ENCODE measurements around the gene AS3MT. TPM values are rescaled to one million over a fixed set of nuclear protein-coding genes. Genes with fewer than 3 reads are reported as not detected.
A peak's percentile ranks its signal among the peaks of the same experiment; 100 is the strongest.

The AS3MT gene
- polyA plus RNA-seq, 1 donor (not counting 4 experiments of a cell fraction or from before 2014, with no cell fraction given) = 2.0 TPM

- dilution Hi-C loops (cut with MboI; ENCODE audit: extremely low pct_ligation_motif_present, low sequenced_read_pairs) = no loop called here
- FAIRE-seq (no peak), DNase-seq (ENCODE audit: low read depth, low spot score) (peak; percentile 19)
- H3K27ac ChIP-seq (ENCODE audit: control insufficient read depth, insufficient read depth, low read length) = peak overlapping the region; percentile 78
- no peaks in the 10 kb centered on the region for H3K36me3 ChIP-seq (ENCODE audit: control insufficient read depth in 2 of 2, extremely low read depth in 1 of 2, insufficient read depth in 2 of 2, low read length in 2 of 2)
- no peaks in the 10 kb centered on the region for H3K9me3 ChIP-seq (ENCODE audit: control insufficient read depth, low read depth, low read length)
- peak overlapping the region; percentile 91 for H3K4me2 ChIP-seq (ENCODE audit: control insufficient read depth, extremely low read depth, insufficient read depth, low read depth, low read length)
- H3K9ac ChIP-seq (ENCODE audit: control insufficient read depth, extremely low read depth, insufficient read depth, low read length) = peak overlapping the region; percentile 77
- no peaks in the 10 kb centered on the region for H3K9me1 ChIP-seq (ENCODE audit: control insufficient read depth, extremely low read depth, insufficient read depth, low read length)
- H3K4me3 ChIP-seq (ENCODE audit: control insufficient read depth in 2 of 3, extremely low read depth in 1 of 3, insufficient read depth in 2 of 3, low read depth in 1 of 3, low read length in 3 of 3) = peak overlapping the region; percentile 63 to 82 (median 75)
- H3K79me2 ChIP-seq (ENCODE audit: control insufficient read depth, insufficient read depth, low read length) = peaks cover 2% of the 10 kb centered on the region
- peaks cover 12% of the 10 kb centered on the region for H3K4me1 ChIP-seq (ENCODE audit: control insufficient read depth, extremely low read depth, insufficient read depth, low read length)
- peak overlapping the region; percentile 87 for H2AFZ ChIP-seq (ENCODE audit: control insufficient read depth, low read length)
- H3K27me3 ChIP-seq (ENCODE audit: control insufficient read depth, extremely low read depth, insufficient read depth, low read length) = peaks cover under 1% of the 10 kb centered on the region
- no peaks in the 10 kb centered on the region for H4K20me1 ChIP-seq (ENCODE audit: control insufficient read depth, extremely low read depth, insufficient read depth, low read length)
- TF ChIP-seq CTCF (optimal IDR thresholded peaks at IDR 0.05 in 1 of 3, IDR thresholded peaks at IDR 0.05 in 1 of 3, conservative IDR thresholded peaks at IDR 0.05 in 1 of 3; ENCODE audit: extremely low read depth in 1 of 3, insufficient read depth in 2 of 3, low read length in 3 of 3) (peak; percentile 86 to 98 (median 98)), EZH2 (IDR thresholded peaks at IDR 0.05; ENCODE audit: low read length) (no peak)
Observed at GRCh38 chr10:102917314-102917961, 48.2 kb downstream of the AS3MT start.

DNA sequence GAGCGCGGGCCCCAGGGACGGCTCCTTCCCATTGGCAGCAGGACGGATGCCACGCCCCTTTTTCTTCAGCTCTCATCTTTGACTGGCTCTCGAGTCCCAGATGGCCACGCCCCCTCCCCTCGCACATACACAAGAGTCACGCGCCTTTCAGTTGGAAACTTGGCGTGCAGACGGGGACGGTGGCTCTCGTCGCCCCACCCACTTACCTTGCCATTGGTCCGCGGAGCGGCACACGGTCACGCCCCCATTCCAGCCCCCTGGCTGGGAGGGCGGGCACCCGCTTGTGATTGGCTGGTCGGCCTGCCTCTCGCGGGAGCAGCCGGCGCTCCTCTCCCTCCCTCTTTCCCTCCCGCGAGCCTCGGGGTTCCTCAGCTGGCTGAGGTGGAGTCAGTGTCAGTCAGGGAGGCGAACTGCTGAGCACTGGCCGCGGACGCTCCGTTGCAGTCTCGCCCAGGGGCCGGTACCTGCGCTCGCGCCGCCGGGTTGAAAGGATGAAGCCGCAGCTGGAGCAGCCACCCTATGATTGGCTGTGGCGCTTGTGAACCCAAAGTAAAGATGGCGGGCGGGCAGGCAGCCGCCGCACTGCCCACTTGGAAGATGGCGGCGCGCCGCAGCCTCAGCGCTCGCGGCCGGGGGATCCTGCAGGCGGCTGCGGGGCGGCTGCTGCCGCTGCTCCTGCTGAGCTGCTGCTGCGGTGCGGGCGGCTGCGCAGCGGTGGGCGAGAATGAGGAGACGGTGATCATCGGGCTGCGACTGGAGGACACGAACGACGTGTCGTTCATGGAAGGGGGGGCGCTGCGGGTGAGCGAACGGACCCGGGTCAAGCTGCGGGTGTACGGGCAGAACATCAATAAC is 48.9 kb downstream of the AS3MT start, which contains the start of gene CNNM2:
TSS of gene CNNM2 (plus strand) at position 333 of the 855 bp plus-strand sequence. CDS start at position 520, 187 bp downstream.
- FAIRE-seq = peak; percentile 72
- TF ChIP-seq EZH2 (IDR thresholded peaks at IDR 0.05; ENCODE audit: low read length) (no peak), CTCF (optimal IDR thresholded peaks at IDR 0.05 in 1 of 3, IDR thresholded peaks at IDR 0.05 in 1 of 3, conservative IDR thresholded peaks at IDR 0.05 in 1 of 3; ENCODE audit: extremely low read depth in 1 of 3, insufficient read depth in 2 of 3, low read length in 3 of 3) (peak in 1 of 3 experiments; percentile 34)
- dilution Hi-C loops (cut with MboI; ENCODE audit: extremely low pct_ligation_motif_present, low sequenced_read_pairs) = no loop called here
- Histone ChIP-seq H3K9ac (ENCODE audit: control insufficient read depth, extremely low read depth, insufficient read depth, low read length) (peak within 1 kb of the TSS; percentile 79), H3K27me3 (ENCODE audit: control insufficient read depth, extremely low read depth, insufficient read depth, low read length) (no peaks in the 10 kb centered on the region), H3K9me3 (ENCODE audit: control insufficient read depth, low read depth, low read length) (no peaks in the 10 kb centered on the region), H4K20me1 (ENCODE audit: control insufficient read depth, extremely low read depth, insufficient read depth, low read length) (no peaks in the 10 kb centered on the region), H3K4me2 (ENCODE audit: control insufficient read depth, extremely low read depth, insufficient read depth, low read depth, low read length) (peak within 1 kb of the TSS; percentile 91), H3K4me1 (ENCODE audit: control insufficient read depth, extremely low read depth, insufficient read depth, low read length) (peaks cover 12% of the 10 kb centered on the region), H3K36me3 (ENCODE audit: control insufficient read depth in 2 of 2, extremely low read depth in 1 of 2, insufficient read depth in 2 of 2, low read length in 2 of 2) (no peaks in the 10 kb centered on the region), H3K79me2 (ENCODE audit: control insufficient read depth, insufficient read depth, low read length) (peaks cover 2% of the 10 kb centered on the region), H2AFZ (ENCODE audit: control insufficient read depth, low read length) (peak within 1 kb of the TSS; percentile 98), H3K9me1 (ENCODE audit: control insufficient read depth, extremely low read depth, insufficient read depth, low read length) (no peaks in the 10 kb centered on the region), H3K27ac (ENCODE audit: control insufficient read depth, insufficient read depth, low read length) (peak within 1 kb of the TSS; percentile 78), H3K4me3 (ENCODE audit: control insufficient read depth in 2 of 3, extremely low read depth in 1 of 3, insufficient read depth in 2 of 3, low read depth in 1 of 3, low read length in 3 of 3) (peak within 1 kb of the TSS; percentile 63 to 82 (median 75))
- peak; percentile 99 for DNase-seq (ENCODE audit: low read depth, low spot score)

Measured in keratinocyte (primary cell).